ENCODE measurements around the gene CCL21.

The CCL21 gene

DNA sequence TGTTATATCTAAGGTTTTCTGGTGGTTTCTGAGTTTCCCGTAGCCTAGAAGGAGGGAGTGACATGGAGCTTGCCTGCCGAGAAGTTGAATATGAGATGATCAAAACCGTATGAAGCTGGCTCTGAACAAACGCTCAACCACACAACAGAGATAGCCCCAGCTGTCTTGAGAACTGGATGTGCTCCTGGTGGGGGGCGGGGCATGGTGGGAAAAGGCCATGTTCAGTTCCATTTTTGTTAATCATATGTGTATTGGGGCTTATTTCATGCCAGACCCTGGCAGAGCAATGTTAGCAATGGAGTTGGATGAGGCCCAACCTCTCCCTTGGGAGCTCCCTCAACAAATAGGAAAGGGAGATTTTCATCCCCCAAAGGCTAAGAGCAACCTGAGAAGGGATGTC lies 23.7 kb downstream of the CCL21 start:
- no peak for TF ChIP-seq CTCF (IDR thresholded peaks at IDR 0.05; ENCODE audit: control insufficient read depth, insufficient read depth, low read depth, low read length, missing control alignments)
- no peak overlapping the region for H3K4me3 ChIP-seq (ENCODE audit: control insufficient read depth, low read depth, low read length)
- DNase-seq (ENCODE audit: low read depth), result no peak

GRCh38 chr9:34685591-34685990 lies 24.3 kb downstream of the CCL21 start:
- no peak for DNase-seq (ENCODE audit: low read depth)
- H3K4me3 ChIP-seq (ENCODE audit: control insufficient read depth, low read depth, low read length), result no peak overlapping the region
- TF ChIP-seq CTCF (IDR thresholded peaks at IDR 0.05; ENCODE audit: control insufficient read depth, insufficient read depth, low read depth, low read length, missing control alignments), result no peak

- no peak for DNase-seq (ENCODE audit: low read depth)
- no peak overlapping the region for H3K4me3 ChIP-seq (ENCODE audit: control insufficient read depth, low read depth, low read length)
- no peak for TF ChIP-seq CTCF (IDR thresholded peaks at IDR 0.05; ENCODE audit: control insufficient read depth, insufficient read depth, low read depth, low read length, missing control alignments)
Observed at GRCh38 chr9:34684816-34685215, 25.1 kb downstream of the CCL21 start.

- no peak for DNase-seq (ENCODE audit: low read depth)
- TF ChIP-seq CTCF (IDR thresholded peaks at IDR 0.05; ENCODE audit: control insufficient read depth, insufficient read depth, low read depth, low read length, missing control alignments), result no peak
- no peak overlapping the region for H3K4me3 ChIP-seq (ENCODE audit: control insufficient read depth, low read depth, low read length)
Observed at GRCh38 chr9:34684145-34684544, 25.8 kb downstream of the CCL21 start.

GRCh38 chr9:34675869-34676268 lies 34.1 kb downstream of the CCL21 start:
- DNase-seq (ENCODE audit: low read depth), result no peak
- no peak overlapping the region for H3K4me3 ChIP-seq (ENCODE audit: control insufficient read depth, low read depth, low read length)
- no peak for TF ChIP-seq CTCF (IDR thresholded peaks at IDR 0.05; ENCODE audit: control insufficient read depth, insufficient read depth, low read depth, low read length, missing control alignments)

DNA sequence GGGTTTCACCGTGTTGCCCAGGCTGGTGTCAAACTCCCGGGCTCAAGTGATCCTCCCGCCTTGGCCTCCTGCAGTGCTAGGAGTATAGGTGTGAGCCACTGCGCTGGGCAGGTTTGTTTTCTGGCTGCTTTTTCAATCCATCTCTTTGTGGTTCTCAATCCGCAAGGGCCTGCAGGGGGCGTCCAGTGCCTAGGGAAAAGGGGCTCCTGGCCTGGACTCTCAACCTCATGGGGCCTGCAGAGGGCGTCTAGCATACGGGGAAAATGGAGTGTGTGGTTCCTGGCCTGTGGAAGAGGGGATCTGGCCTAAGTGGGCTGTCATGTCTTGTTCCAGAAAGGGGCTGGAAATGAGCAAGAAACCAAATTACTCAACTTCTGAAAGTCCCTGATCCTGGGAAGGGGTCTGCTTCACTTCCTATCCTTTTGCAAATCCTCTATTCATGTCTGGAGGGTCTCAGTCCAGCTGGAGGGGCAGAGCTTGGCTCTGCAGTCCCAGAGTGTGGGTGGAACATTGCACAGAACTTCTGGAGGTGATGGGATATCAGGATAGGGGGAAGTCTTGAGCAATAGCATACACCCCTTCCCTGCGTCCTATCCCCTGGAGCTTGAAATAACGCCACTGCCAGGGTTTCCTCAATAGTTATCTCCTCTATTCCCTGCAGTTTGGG lies 34.8 kb downstream of the CCL21 start:
- no peak overlapping the region for H3K4me3 ChIP-seq (ENCODE audit: control insufficient read depth, low read depth, low read length)
- no peak for DNase-seq (ENCODE audit: low read depth)
- peak; percentile 88 for TF ChIP-seq CTCF (IDR thresholded peaks at IDR 0.05; ENCODE audit: control insufficient read depth, insufficient read depth, low read depth, low read length, missing control alignments)
